RCC 7860 (cell line): ENCODE data around the gene HOXA3.
A peak's percentile ranks its signal among the peaks of the same experiment; 100 is the strongest.

Experiments
- DNase-seq: peaks from one replicate; pipeline ENCODE4 v3.0.0-alpha.2; 2015; ENCODE audit warnings: low spot score
- FAIRE-seq: peaks from 2 replicates; lab custom pipeline; 2012; peaks lifted over from hg19 to GRCh38; lab: Jason Lieb, UNC

The HOXA3 gene

GRCh38 chr7:27145914-27146412, 6.4 kb downstream of the HOXA3 start:
- no peak for FAIRE-seq

GRCh38 chr7:27145165-27145913, 7.0 kb downstream of the HOXA3 start:
- no peak for DNase-seq
- no peak for FAIRE-seq

More at GRCh38 chr7:27145914-27146412, 6.4 kb downstream of the HOXA3 start:
- DNase-seq = no peak

- FAIRE-seq (no peak), DNase-seq (no peak)
Observed at GRCh38 chr7:27144781-27145164, 7.6 kb downstream of the HOXA3 start.

GRCh38 chr7:27143950-27144780, 8.2 kb downstream of the HOXA3 start:
- DNase-seq (no peak), FAIRE-seq (no peak)

GRCh38 chr7:27143023-27143949, 9.1 kb downstream of the HOXA3 start, which contains the start of gene HOXA5:
Gene HOXA5, minus strand, starts transcription at chr7:27143681. Its CDS starts 74 bp downstream, at chr7:27143607.
- FAIRE-seq = peak; percentile 84
- peak; percentile 94 for DNase-seq

GRCh38 chr7:27142580-27143022, 9.8 kb downstream of the HOXA3 start:
- FAIRE-seq (no peak), DNase-seq (no peak)

- peak; percentile 58 for FAIRE-seq
- DNase-seq = peak; percentile 76
Observed at GRCh38 chr7:27141923-27142579, 10.3 kb downstream of the HOXA3 start.

GRCh38 chr7:27141137-27141922, 11.1 kb downstream of the HOXA3 start:
- FAIRE-seq = no peak

GRCh38 chr7:27140126-27140857, 12.1 kb downstream of the HOXA3 start:
- DNase-seq (no peak), FAIRE-seq (no peak)

More at GRCh38 chr7:27141137-27141922, 11.1 kb downstream of the HOXA3 start:
- DNase-seq = no peak

- DNase-seq (no peak), FAIRE-seq (no peak)
Observed at GRCh38 chr7:27139334-27140125, 12.9 kb downstream of the HOXA3 start.

GRCh38 chr7:27138985-27139333, 13.4 kb downstream of the HOXA3 start:
- no peak for DNase-seq
- FAIRE-seq = no peak

GRCh38 chr7:27138472-27138871, 13.9 kb downstream of the HOXA3 start:
- DNase-seq = no peak
- FAIRE-seq = no peak

- DNase-seq (no peak), FAIRE-seq (peak; percentile 74)
Observed at GRCh38 chr7:27137640-27138315, 14.6 kb downstream of the HOXA3 start.

- FAIRE-seq = peak; percentile 96
- peak; percentile 80 for DNase-seq
Observed at GRCh38 chr7:27134392-27134791, 18.0 kb downstream of the HOXA3 start.

- FAIRE-seq = no peak
- DNase-seq = peak; percentile 10
Observed at GRCh38 chr7:27133409-27134231, 18.8 kb downstream of the HOXA3 start.

- no peak for FAIRE-seq
- peak; percentile 3 for DNase-seq
Observed at GRCh38 chr7:27132978-27133377, 19.4 kb downstream of the HOXA3 start.
